Stomach smooth muscle (tissue), 2 donors: ENCODE data around the gene HPSE2.
A peak's percentile ranks its signal among the peaks of the same experiment; 100 is the strongest.

Experiments used
- H3K27ac ChIP-seq: one replicate; pipeline ENCODE4 v1.7.0; 2013; ENCODE audit warnings: mild to moderate bottlenecking, low read length, inconsistent platforms
- H3K27me3 ChIP-seq, 2 donors: one replicate each; pipeline ENCODE4 v1.7.0; 2013; ENCODE audit warnings: low read length in 2 of 2; ENCODE audit not compliant: insufficient read depth in 2 of 2, control insufficient read depth in 1 of 2
- H3K36me3 ChIP-seq, 2 donors: one replicate each; pipeline ENCODE4 v1.7.0; 2013; ENCODE audit warnings: low read length in 2 of 2; ENCODE audit not compliant: control insufficient read depth in 2 of 2, insufficient read depth in 2 of 2
- H3K4me1 ChIP-seq: one replicate; pipeline ENCODE4 v1.7.0; 2013; ENCODE audit warnings: low read length; ENCODE audit not compliant: control insufficient read depth, insufficient read depth
- H3K4me3 ChIP-seq, 2 donors: one replicate each; pipeline ENCODE4 v1.7.0; 2013; ENCODE audit warnings: low read length in 2 of 2
- H3K9ac ChIP-seq, 2 donors: one replicate each; pipeline ENCODE4 v1.7.0; 2013; ENCODE audit warnings: low read length in 2 of 2, mild to moderate bottlenecking in 1 of 2
- H3K9me3 ChIP-seq, 2 donors: one replicate each; pipeline ENCODE4 v1.7.0; 2013; ENCODE audit warnings: low read length in 2 of 2; ENCODE audit not compliant: control insufficient read depth in 2 of 2
- donor health status: healthy.
- donor health status: Pancreatic carcinoma.

HPSE2 gene

DNA sequence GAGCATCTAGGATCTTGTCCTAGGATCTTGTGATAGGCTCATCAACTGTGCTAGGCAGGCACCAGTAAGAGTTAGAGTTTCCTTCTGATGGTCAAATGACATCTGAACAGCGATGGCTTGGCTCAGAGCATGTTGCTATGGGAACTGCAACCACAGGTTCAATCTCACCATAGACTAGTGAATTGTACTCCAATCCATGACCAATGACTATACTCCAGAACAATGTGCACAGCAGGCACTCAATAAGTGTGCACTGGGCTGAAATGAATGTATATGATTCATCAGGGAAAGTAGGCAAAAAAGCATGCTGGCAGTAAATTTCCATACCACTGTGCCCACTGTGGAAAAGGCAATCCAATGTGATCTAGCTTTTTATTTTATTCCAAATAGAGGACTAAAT lies 625.4 kb downstream of the HPSE2 start:
- no peak overlapping the region for H3K4me3 ChIP-seq
- no peaks in the 10 kb centered on the region for H3K27me3 ChIP-seq
- no peak overlapping the region for H3K27ac ChIP-seq
- peaks cover 16% of the 10 kb centered on the region for H3K4me1 ChIP-seq
- no peaks in the 10 kb centered on the region for H3K9me3 ChIP-seq
- H3K9ac ChIP-seq, result no peak overlapping the region
- no peaks in the 10 kb centered on the region for H3K36me3 ChIP-seq

DNA sequence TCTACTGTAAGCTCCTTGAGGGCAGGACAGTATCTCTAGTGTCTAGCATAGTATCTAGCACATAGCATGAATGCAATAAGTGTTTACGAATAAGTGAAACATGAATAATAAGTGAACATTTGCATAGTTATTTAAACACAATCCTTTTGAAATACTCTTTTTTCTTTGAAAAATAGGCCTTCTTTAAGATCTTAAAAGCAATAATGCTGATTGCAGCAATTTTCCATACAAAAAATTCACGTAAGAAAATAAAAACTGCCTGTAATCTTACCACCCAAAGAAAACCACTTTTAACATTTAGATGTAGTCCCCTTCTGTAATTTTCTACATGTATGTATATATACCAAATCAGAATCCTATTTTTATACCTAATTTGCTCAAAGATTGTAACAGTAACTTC lies 626.4 kb downstream of the HPSE2 start:
- no peaks in the 10 kb centered on the region for H3K27me3 ChIP-seq
- H3K4me3 ChIP-seq, result no peak overlapping the region
- peaks cover 16% of the 10 kb centered on the region for H3K4me1 ChIP-seq
- no peak overlapping the region for H3K9ac ChIP-seq
- no peak overlapping the region for H3K27ac ChIP-seq
- H3K36me3 ChIP-seq, result no peaks in the 10 kb centered on the region
- H3K9me3 ChIP-seq, result no peaks in the 10 kb centered on the region

DNA sequence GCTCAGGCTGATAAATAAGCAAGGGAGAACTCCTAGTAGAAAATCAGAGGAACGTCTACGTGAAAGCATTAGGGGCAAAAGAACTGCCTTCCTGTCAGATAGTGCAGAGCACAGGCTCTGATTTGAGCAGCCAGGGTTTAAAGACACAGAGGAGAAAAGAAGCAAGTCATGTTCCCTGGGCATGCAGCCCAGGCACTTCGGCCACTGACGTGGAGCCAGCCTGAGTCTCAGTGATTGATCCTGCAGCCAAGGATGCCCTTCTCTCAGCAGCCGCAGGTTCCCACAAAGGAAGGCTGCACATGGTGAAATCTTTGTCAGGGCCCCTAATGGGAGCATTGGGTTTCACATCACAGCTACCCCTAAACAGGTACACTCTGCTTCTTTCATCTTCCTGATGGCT lies 627.2 kb downstream of the HPSE2 start:
- Histone ChIP-seq H3K9ac (no peak overlapping the region), H3K4me3 (peak overlapping the region in 1 of 2 donors; percentile 45), H3K36me3 (no peaks in the 10 kb centered on the region), H3K27me3 (no peaks in the 10 kb centered on the region), H3K9me3 (no peaks in the 10 kb centered on the region), H3K4me1 (peaks cover 16% of the 10 kb centered on the region), H3K27ac (no peak overlapping the region)

DNA sequence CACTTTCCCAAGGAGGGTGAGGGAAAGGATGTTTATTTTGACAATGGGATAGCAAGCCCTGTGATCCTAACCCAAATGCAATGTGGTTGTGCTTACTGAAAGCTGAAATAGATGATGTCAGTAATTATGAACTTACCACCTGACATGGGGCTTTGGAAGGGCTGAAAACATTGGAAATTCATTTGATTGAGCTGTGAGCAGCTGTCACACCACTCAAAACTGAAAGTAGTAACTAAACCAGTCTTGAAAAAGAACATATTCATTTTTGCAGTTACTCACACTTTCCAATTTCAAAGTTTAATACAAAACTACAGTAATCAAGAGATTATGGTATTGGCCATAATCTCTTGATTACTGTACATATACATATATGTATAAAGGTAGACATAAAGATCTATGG lies 633.4 kb downstream of the HPSE2 start:
- H3K36me3 ChIP-seq, result no peaks in the 10 kb centered on the region
- no peak overlapping the region for H3K9ac ChIP-seq
- H3K9me3 ChIP-seq, result no peaks in the 10 kb centered on the region
- peaks cover 0 to 2% of the 10 kb centered on the region in 2 donors for H3K27me3 ChIP-seq
- H3K4me3 ChIP-seq, result no peak overlapping the region
- no peaks in the 10 kb centered on the region for H3K4me1 ChIP-seq
- H3K27ac ChIP-seq, result no peak overlapping the region

DNA sequence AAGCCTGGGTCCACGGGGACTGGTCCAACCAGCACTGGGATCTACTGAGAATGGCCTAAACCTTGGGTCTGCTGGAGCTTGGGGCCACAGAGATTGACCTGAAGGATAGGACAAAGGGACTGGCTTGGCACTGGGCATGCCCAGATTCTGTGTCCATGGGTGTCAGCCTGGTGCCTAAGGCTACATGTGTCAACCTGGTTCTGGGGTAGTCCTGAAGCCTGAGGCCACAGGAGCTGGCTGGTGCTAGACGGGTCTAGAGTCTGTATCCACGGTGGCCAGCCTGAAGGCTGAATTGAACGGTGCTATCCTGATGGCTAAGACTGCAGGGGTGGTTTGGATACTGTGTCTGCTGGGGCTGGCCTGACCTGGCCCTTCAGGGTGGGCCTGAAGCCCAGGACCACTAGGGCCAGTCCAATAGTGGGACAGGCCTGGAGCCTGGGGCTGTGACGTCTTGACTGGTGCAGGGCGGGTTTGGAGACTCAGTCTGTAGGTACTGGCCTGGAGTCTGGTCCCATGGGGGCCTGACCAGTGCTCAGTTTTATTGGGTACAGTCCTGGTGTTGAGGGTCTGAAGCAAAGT lies 636.5 kb downstream of the HPSE2 start:
- peaks cover 0 to 2% of the 10 kb centered on the region in 2 donors for H3K27me3 ChIP-seq
- H3K4me3 ChIP-seq, result no peak overlapping the region
- H3K9me3 ChIP-seq, result peaks cover 0 to 5% of the 10 kb centered on the region in 2 donors
- H3K27ac ChIP-seq, result no peak overlapping the region
- no peak overlapping the region for H3K9ac ChIP-seq
- no peaks in the 10 kb centered on the region for H3K4me1 ChIP-seq
- no peaks in the 10 kb centered on the region for H3K36me3 ChIP-seq

DNA sequence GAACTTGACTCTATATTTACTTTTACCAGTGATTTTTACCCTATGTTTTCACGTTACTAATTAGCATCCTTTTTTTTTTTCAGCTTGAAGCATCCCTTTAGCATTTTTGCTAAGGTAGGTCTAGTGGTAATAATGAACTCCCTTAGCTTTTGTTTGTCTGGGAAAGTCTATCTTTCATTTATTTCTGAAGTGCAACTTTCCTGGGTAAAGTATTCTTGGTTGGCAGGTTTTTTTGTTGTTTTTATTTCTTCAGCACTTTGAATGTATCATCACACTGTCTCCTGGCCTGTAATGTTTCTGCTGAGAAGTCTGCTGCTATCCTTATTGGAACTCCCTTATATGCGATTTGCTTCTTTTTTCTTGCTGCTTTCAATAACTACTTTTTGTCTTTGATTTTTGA lies 639.2 kb downstream of the HPSE2 start:
- Histone ChIP-seq H3K27me3 (peaks cover 0 to 2% of the 10 kb centered on the region in 2 donors), H3K4me3 (no peak overlapping the region), H3K4me1 (no peaks in the 10 kb centered on the region), H3K36me3 (no peaks in the 10 kb centered on the region), H3K9ac (no peak overlapping the region), H3K27ac (no peak overlapping the region), H3K9me3 (peaks cover 0 to 5% of the 10 kb centered on the region in 2 donors)

DNA sequence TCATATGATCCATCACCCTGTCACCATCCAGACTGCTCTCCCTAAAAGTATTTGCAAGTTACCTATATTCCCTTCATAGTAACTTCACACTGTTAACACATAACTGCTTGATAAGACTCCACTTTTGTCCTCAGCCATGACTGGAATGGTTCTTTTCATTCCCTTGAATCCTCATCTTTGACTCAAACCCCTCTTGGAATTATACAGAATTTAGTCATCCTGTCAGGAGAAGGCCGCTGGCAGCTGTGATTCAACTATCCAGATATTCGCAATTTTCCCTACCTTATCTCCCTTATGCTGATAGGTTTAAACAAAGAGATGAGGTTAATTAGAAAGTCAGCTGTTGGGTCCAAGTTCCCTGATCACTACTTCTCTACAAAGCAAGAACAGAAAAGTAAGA lies 646.0 kb downstream of the HPSE2 start:
- Histone ChIP-seq H3K9ac (no peak overlapping the region), H3K4me1 (peaks cover 6% of the 10 kb centered on the region), H3K4me3 (no peak overlapping the region), H3K27ac (no peak overlapping the region), H3K9me3 (no peaks in the 10 kb centered on the region), H3K27me3 (no peaks in the 10 kb centered on the region), H3K36me3 (no peaks in the 10 kb centered on the region)

DNA sequence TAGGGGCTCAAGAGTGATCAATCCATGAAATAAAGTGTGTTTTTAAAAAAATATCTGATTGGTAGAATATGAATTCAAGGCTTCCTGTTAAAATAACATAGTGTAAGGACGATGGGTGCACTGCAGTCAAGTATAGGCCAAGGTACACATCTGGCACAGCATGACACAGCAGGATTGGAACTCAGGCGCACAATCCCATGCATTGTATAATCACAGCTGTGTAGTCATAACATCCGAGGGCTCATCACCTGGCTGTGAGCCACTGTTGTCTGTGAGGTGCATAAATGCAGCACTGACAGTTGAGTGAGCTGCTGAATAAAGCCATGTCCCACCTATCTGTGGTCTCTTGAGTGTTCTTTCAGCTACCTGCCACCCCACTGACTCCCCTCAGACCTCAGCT lies 646.6 kb downstream of the HPSE2 start:
- peaks cover 6% of the 10 kb centered on the region for H3K4me1 ChIP-seq
- no peaks in the 10 kb centered on the region for H3K36me3 ChIP-seq
- H3K4me3 ChIP-seq, result no peak overlapping the region
- H3K27ac ChIP-seq, result no peak overlapping the region
- H3K9me3 ChIP-seq, result no peaks in the 10 kb centered on the region
- no peaks in the 10 kb centered on the region for H3K27me3 ChIP-seq
- no peak overlapping the region for H3K9ac ChIP-seq

DNA sequence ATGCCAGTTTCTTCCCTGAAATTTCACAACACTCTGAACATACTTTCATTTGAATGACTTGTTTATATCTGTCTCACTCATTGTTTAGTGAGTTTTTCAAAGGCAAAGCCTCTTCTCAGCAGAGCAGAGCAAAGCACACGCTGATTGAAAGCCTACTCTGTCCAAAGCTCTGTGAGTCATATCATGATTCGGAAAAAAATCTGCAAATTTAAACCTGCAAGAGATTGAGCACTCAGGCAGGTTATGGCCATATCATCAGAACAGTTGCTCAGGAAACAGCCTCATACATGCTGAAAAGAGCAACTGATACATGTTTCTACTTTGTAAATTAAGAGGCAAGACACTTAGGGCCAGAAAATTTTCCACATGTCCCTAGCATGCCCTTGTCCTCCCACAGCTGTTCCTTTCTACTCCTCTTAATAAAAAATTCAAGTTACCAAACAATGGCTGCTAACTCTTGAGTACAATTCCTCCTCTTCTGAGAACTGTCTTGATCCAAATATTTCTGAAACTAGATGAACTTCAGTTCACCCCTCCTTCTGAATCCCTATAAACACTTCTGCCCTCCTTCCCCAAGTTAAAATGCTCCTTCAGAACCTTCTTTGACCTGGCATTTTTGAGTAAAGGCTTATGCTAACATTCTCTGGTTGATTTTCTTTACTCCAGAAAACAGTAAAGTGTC lies 648.4 kb downstream of the HPSE2 start:
- Histone ChIP-seq H3K4me3 (peak overlapping the region in 1 of 2 donors; percentile 3), H3K27me3 (no peaks in the 10 kb centered on the region), H3K4me1 (peaks cover 6% of the 10 kb centered on the region), H3K36me3 (no peaks in the 10 kb centered on the region), H3K9ac (no peak overlapping the region), H3K9me3 (no peaks in the 10 kb centered on the region), H3K27ac (peak overlapping the region; percentile 1)

DNA sequence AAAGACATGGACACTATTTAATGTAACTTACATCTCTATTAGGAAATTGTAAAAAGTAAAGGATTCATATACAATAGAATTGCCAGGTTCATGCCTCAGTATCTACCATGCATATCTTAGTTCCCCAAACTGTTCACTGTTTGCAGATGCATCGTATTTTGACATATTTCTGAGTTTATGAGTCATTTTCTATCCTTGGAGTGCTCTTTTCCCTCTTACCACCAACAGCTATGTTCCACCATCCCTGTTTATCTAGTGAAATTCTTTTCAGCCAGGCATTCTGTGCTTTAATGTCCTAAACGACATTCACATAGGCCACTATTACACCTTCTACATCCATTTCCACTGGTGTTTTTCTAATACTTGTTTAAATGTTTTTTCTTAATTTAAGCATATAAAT lies 649.6 kb downstream of the HPSE2 start:
- H3K9me3 ChIP-seq, result no peaks in the 10 kb centered on the region
- no peak overlapping the region for H3K4me3 ChIP-seq
- H3K27me3 ChIP-seq, result no peaks in the 10 kb centered on the region
- peaks cover 6% of the 10 kb centered on the region for H3K4me1 ChIP-seq
- no peak overlapping the region for H3K27ac ChIP-seq
- no peaks in the 10 kb centered on the region for H3K36me3 ChIP-seq
- H3K9ac ChIP-seq, result no peak overlapping the region

DNA sequence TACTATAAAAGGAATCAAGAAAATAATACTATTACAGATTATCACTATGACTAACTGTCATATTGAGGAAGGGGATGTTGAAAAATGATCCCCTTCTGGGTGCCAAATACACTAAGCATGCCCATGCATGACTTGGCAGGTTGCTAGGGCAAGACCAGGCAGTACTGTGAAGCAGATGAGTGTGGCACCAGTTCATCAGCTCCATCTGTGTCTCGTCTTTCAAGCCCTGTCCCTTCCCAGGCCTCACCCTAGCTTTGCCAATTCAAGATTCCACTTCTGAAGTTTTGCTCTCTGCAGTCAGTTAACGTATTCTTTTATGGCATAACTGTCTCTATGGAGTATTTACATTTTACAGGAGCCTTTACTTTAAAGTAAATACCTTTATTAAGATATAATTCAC lies 653.3 kb downstream of the HPSE2 start:
- Histone ChIP-seq H3K4me1 (peaks cover 3% of the 10 kb centered on the region), H3K27ac (no peak overlapping the region), H3K9ac (no peak overlapping the region), H3K27me3 (no peaks in the 10 kb centered on the region), H3K4me3 (no peak overlapping the region), H3K36me3 (no peaks in the 10 kb centered on the region), H3K9me3 (no peaks in the 10 kb centered on the region)
